22Rv1 (cell line): ENCODE measurements around the gene NUP210.
"Not testable (repeated sequence)": the region's sequence is repeated elsewhere in the genome, so short reads cannot be mapped to it uniquely, and the experiment has no call there.

ENCODE experiments used
- H3K27ac ChIP-seq: fragments of 450-650 bp; 2 replicates; pipeline ENCODE4 v1.5.1; 2017
- CTCF ChIP-seq: fragments of 450-650 bp; IDR thresholded peaks from 2 replicates; pipeline ENCODE4 v1.5.1; 2017; ENCODE audit warnings: mild to moderate bottlenecking
- ZFX ChIP-seq: fragments of 450-650 bp; IDR thresholded peaks from 2 replicates; pipeline ENCODE4 v1.6.1; 2017; ENCODE audit warnings: antibody characterized with exemption, borderline replicate concordance

NUP210 gene

GRCh38 chr3:13389378-13389777, 30.7 kb downstream of the NUP210 start:
- H3K27ac ChIP-seq = no peak overlapping the region
- TF ChIP-seq CTCF = no peak
- no peak for TF ChIP-seq ZFX

GRCh38 chr3:13388816-13389215, 31.3 kb downstream of the NUP210 start:
- H3K27ac ChIP-seq = no peak overlapping the region
- TF ChIP-seq ZFX = no peak
- no peak for TF ChIP-seq CTCF

- TF ChIP-seq ZFX (no peak), CTCF (no peak)
- H3K27ac ChIP-seq = no peak overlapping the region
These were observed 34.7 kb downstream of the NUP210 start for GRCh38 chr3:13385373-13385965.

- no peak overlapping the region for H3K27ac ChIP-seq
- TF ChIP-seq ZFX (no peak), CTCF (no peak)
These were observed 39.2 kb downstream of the NUP210 start for GRCh38 chr3:13380971-13381370.

GRCh38 chr3:13379201-13379830, 40.8 kb downstream of the NUP210 start:
- TF ChIP-seq CTCF = no peak
- TF ChIP-seq ZFX = no peak
- H3K27ac ChIP-seq = no peak overlapping the region

- H3K27ac ChIP-seq = no peak overlapping the region
- TF ChIP-seq CTCF (no peak), ZFX (no peak)
These were observed 42.0 kb downstream of the NUP210 start for GRCh38 chr3:13378155-13378554.

- H3K27ac ChIP-seq = not testable (repeated sequence)
These were observed 42.4 kb downstream of the NUP210 start for GRCh38 chr3:13377741-13378140.

GRCh38 chr3:13377021-13377420, 43.1 kb downstream of the NUP210 start:
- no peak overlapping the region for H3K27ac ChIP-seq
- TF ChIP-seq CTCF (no peak), ZFX (no peak)
